ENCODE data around the gene CXorf66.

DNA sequence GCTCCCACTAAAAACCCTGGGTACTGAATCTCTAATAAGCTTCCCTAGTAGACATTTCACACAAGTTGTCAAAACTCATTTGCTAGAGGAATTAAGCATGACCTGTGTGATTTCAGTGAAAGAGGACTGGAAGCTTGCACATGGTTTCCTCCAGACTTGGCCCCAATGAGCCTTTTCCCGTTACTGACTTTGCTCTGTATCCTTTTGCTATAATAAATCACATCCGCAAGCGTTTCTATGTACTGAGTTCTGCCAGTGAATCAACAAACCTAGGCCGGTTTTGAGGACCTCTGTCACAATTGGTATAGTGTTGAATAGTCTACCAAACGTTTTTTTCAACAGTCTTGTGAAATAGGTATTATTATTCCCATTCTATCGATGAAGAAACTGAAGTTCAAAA lies 40.6 kb downstream of the CXorf66 start:
- TF ChIP-seq EZH2 (IDR thresholded peaks at IDR 0.05; ENCODE audit: insufficient read depth, poor library complexity, severe bottlenecking) (no peak), EZH2phosphoT487 (IDR thresholded peaks at IDR 0.05; ENCODE audit: insufficient read depth, low read depth) (no peak)
